Endothelial cell of umbilical vein (primary cell): Measurements from ENCODE around the gene CNTD1. TPM values are rescaled to one million over a fixed set of nuclear protein-coding genes. Genes with fewer than 3 reads are reported as not detected.

ENCODE experiments used
- BruUV-seq: library from RNA; stranded (reverse); fragments of 400-500 nt; replicated peaks from 2 replicates; lab custom pipeline; 2021; lab: Mats Ljungman, UMichigan
- CTCF ChIA-PET: fragments of 300-600, 350-600 bp; sonication (Branson Sonifier 250); formaldehyde crosslinking; loops from one replicate; lab custom pipeline; 2021; ENCODE audit warnings: antibody characterized with exemption, inconsistent platforms; lab: Charles Lee
- POLR2A ChIA-PET: fragments of 300-600, 350-600 bp; sonication (Branson Sonifier 250); formaldehyde crosslinking; loops from one replicate; lab custom pipeline; 2021; ENCODE audit warnings: antibody characterized with exemption, inconsistent platforms; lab: Charles Lee
- DNase-seq: peaks from one replicate; pipeline ENCODE4 v3.0.0-alpha.2; 2011; ENCODE audit warnings: low read depth, low spot score
- FAIRE-seq: peaks from 2 replicates; lab custom pipeline; 2011; peaks lifted over from hg19 to GRCh38; lab: Jason Lieb, UNC
- H2AFZ ChIP-seq: 2 replicates; pipeline ENCODE4 v1.6.0; 2012; ENCODE audit warnings: low read depth, low read length, control low read depth, inconsistent platforms
- H3K27ac ChIP-seq: 2 replicates; pipeline ENCODE4 v1.5.1; 2011; ENCODE audit warnings: low read depth, mild to moderate bottlenecking, control low read depth, low read length, moderate library complexity; ENCODE audit not compliant: insufficient read depth
- H3K27me3 ChIP-seq, 2 experiments: 2 replicates each; pipeline versions ENCODE4 v1.6.0 to v1.6.1; 2011; ENCODE audit warnings: low read length in 2 of 2, mixed read lengths in 1 of 2; ENCODE audit not compliant: control insufficient read depth in 2 of 2, insufficient read depth in 2 of 2
- H3K36me3 ChIP-seq, 2 experiments: 2 replicates in 1 of 2; 3 replicates in 1 of 2; pipeline ENCODE4 v1.5.1; 2011; ENCODE audit warnings: low read length in 2 of 2, mild to moderate bottlenecking in 1 of 2, moderate library complexity in 1 of 2; ENCODE audit not compliant: control insufficient read depth in 2 of 2, insufficient read depth in 2 of 2; ENCODE audit errors: extremely low read depth in 1 of 2
- H3K4me1 ChIP-seq: 3 replicates; pipeline ENCODE4 v1.5.1; 2011; ENCODE audit warnings: mild to moderate bottlenecking, low read length; ENCODE audit not compliant: control insufficient read depth, insufficient read depth; ENCODE audit errors: extremely low read depth
- H3K4me2 ChIP-seq: 2 replicates; pipeline ENCODE4 v1.6.1; 2011; ENCODE audit warnings: low read length, control low read depth, mixed read lengths; ENCODE audit not compliant: insufficient read depth
- H3K4me3 ChIP-seq, 3 experiments: fragments of 200-600 bp in 1 of 3; sonication (generic), shearing (Covaris generic) in 1 of 3; replicated peaks in 1 of 3; 2 replicates each; pipeline ENCODE4 v1.5.1; 2011 to 2016; ENCODE audit warnings: control low read depth in 3 of 3, low read length in 3 of 3, mild to moderate bottlenecking in 2 of 3, inconsistent platforms in 1 of 3, low read depth in 1 of 3, moderate library complexity in 1 of 3; ENCODE audit not compliant: insufficient read depth in 1 of 3
- H3K79me2 ChIP-seq: 2 replicates; pipeline ENCODE4 v1.6.0; 2012; ENCODE audit warnings: low read length, inconsistent platforms; ENCODE audit not compliant: control insufficient read depth, insufficient read depth
- H3K9ac ChIP-seq: replicated peaks from 2 replicates; pipeline ENCODE3; 2011; ENCODE audit warnings: low read length, control low read depth; ENCODE audit not compliant: insufficient read depth; ENCODE audit errors: extremely low read depth
- H3K9me1 ChIP-seq: replicated peaks from 3 replicates; pipeline ENCODE4 v1.6.0; 2011; ENCODE audit warnings: mild to moderate bottlenecking, low read length; ENCODE audit not compliant: control insufficient read depth, insufficient read depth; ENCODE audit errors: extremely low read depth
- H3K9me3 ChIP-seq: replicated peaks from 2 replicates; pipeline ENCODE4 v1.5.1; 2012; ENCODE audit warnings: low read length, inconsistent platforms; ENCODE audit not compliant: control insufficient read depth, insufficient read depth
- H4K20me1 ChIP-seq: replicated peaks from 2 replicates; pipeline ENCODE3; 2011; ENCODE audit warnings: mild to moderate bottlenecking, low read length; ENCODE audit not compliant: control insufficient read depth, insufficient read depth; ENCODE audit errors: extremely low read depth
- EZH2 ChIP-seq: IDR thresholded peaks from 2 replicates; pipeline ENCODE4 v1.6.1; 2012; ENCODE audit warnings: borderline replicate concordance, low read depth, mild to moderate bottlenecking, moderate library complexity, low read length, inconsistent platforms; ENCODE audit not compliant: severe bottlenecking
- FOS ChIP-seq: IDR thresholded peaks from 2 replicates; pipeline ENCODE4 v1.6.1; 2011; ENCODE audit warnings: mild to moderate bottlenecking, low read length, moderate library complexity, borderline replicate concordance; ENCODE audit not compliant: insufficient read depth
- GATA2 ChIP-seq: IDR thresholded peaks from 2 replicates; pipeline ENCODE4 v1.7.0; 2011; ENCODE audit warnings: low read depth, mild to moderate bottlenecking, moderate library complexity, mixed read lengths, low read length; ENCODE audit not compliant: insufficient read length, insufficient read depth
- JUN ChIP-seq: IDR thresholded peaks from 2 replicates; pipeline ENCODE4 v1.6.1; 2011; ENCODE audit warnings: borderline replicate concordance, low read depth; ENCODE audit not compliant: insufficient read length, insufficient read depth
- MYC ChIP-seq: IDR thresholded peaks from one replicate; pipeline ENCODE4 v1.6.1; 2011; ENCODE audit warnings: mild to moderate bottlenecking, low read depth, low read length
- POLR2A ChIP-seq: IDR thresholded peaks from 2 replicates; pipeline ENCODE4 v1.6.1; 2012; ENCODE audit warnings: low read depth, mild to moderate bottlenecking, control low read depth, low read length
- POLR2AphosphoS5 ChIP-seq: IDR thresholded peaks from 2 replicates; pipeline ENCODE4 v1.6.1; 2012; ENCODE audit warnings: low read depth, mild to moderate bottlenecking, control low read depth, low read length, moderate library complexity; ENCODE audit not compliant: insufficient read depth
- dilution Hi-C: fragments of 300-500 bp; cut with MboI; formaldehyde crosslinking; loops from one replicate; pipeline ENCODE4 v1.15.0; 2019; ENCODE audit warnings: low sequenced_read_pairs; ENCODE audit not compliant: extremely low pct_ligation_motif_present
- intact Hi-C: fragments of 100-400 bp; cut with micrococcal nuclease; formaldehyde crosslinking; loops from one replicate; pipeline ENCODE4 v1.10.0; 2022
- polyA plus RNA-seq, 4 experiments: library from polyadenylated mRNA; depleted of rRNA in 3 of 4; stranded (reverse) in 3 of 4; unstranded in 1 of 4; fragments of >200 nt; gene quantifications; 2 replicates each; pipeline versions ENCODE4 v1.2.1 to v1.2.3, GENCODE V29; 2011 to 2012; ENCODE audit warnings: missing spikeins in 1 of 4
- total RNA-seq: library from RNA; stranded (reverse); gene quantifications from 2 replicates; pipeline ENCODE4 v1.2.3, GENCODE V29; 2021
- TF ChIP-seq, protein P1 (sequence below): IDR thresholded peaks from 2 replicates; pipeline ENCODE4 v1.6.1; 2011; ENCODE audit not compliant: insufficient read depth, insufficient read length
- TF ChIP-seq, protein P2 (sequence below), 2 donors: IDR thresholded peaks; 1 replicate in 1 of 2; 2 replicates in 1 of 2; pipeline ENCODE4 v1.5.1; 2011; ENCODE audit warnings: low read length in 2 of 2, mild to moderate bottlenecking in 2 of 2, moderate library complexity in 2 of 2, control low read depth in 1 of 2, inconsistent platforms in 1 of 2, low read depth in 1 of 2; ENCODE audit not compliant: insufficient read depth in 1 of 2; ENCODE audit errors: extremely low read depth in 1 of 2

CNTD1 gene
- total and polyA plus RNA-seq, 2 donors (not counting 3 experiments of a cell fraction or from before 2014, with no cell fraction given), result not detected

DNA sequence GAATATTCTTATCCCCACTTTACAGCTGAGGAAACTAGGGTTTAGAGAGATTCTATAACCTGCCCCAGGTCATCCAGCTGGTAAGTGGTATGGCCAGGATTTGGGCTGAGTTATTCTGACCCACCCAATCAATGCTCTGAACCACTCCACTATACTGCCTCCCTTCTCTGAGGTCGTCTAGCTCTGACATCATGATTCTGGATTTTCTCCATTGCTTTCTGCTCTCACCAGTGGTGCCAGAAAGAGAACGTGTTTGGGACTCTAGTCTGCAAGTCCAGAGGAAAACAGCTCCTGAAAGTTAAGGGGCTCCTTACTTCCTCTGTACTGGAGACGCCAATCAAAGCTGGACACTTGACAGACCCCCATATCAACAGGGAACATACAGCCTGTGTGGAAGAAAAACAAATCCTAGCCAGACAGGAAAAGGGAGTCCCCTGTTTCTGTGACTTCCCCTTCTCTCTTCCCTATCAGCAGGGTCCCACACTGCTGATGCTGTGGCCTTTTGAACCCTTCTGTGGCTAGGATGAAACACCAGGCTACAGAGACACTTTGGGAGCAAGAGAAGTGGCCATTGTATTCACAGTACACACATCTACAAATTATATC is 47.8 kb upstream of the CNTD1 start:
- H3K36me3 ChIP-seq, result no peaks in the 10 kb centered on the region
- no peaks in the 10 kb centered on the region for H3K27me3 ChIP-seq
- H3K4me3 ChIP-seq, result no peak overlapping the region
- H3K9ac ChIP-seq, result no peak overlapping the region
- no peaks in the 10 kb centered on the region for H3K9me1 ChIP-seq
- no peaks in the 10 kb centered on the region for H4K20me1 ChIP-seq
- FAIRE-seq, result peak; percentile 28
- H3K9me3 ChIP-seq, result no peaks in the 10 kb centered on the region
- TF ChIP-seq POLR2AphosphoS5 (no peak), EZH2 (no peak)
- no peak overlapping the region for H3K27ac ChIP-seq
- peak; percentile 76 for DNase-seq
- no TSS peak for BruUV-seq
- dilution Hi-C loops (no loop called here), intact Hi-C loops (no loop called here)
- ChIA-PET CTCF (interaction anchor here (1.2 to 5.9 kb wide), 4 partner anchors 12 to 73 kb away, joined by 3 to 55 read pairs (median 4); partner anchors contain the start of gene BECN1), POLR2A (no interaction called here)
- H3K79me2 ChIP-seq, result no peaks in the 10 kb centered on the region
- no peak overlapping the region for H2AFZ ChIP-seq
- H3K4me2 ChIP-seq, result no peak overlapping the region
- H3K4me1 ChIP-seq, result peaks cover 5% of the 10 kb centered on the region

DNA sequence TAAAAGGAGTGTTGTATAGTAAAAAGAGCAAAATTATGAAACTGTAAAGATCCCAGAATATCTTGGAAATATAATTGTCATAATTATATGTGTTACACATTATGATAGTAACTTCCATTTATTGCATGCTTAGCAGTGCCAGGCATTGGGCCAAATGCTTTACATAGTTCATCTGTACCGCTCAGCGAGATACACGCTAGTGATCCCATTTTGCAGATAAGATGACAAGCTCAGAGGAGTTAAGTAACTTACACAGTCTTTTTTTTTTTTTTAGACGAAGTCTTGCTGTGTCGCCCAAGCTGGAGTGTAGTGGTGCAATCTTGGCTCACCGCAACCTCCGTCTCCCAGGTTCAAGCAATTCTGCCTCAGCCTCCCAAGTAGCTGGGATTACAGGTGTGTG is 47.0 kb upstream of the CNTD1 start:
- Histone ChIP-seq H3K9me3 (no peaks in the 10 kb centered on the region), H3K27me3 (no peaks in the 10 kb centered on the region), H4K20me1 (no peaks in the 10 kb centered on the region), H3K4me2 (no peak overlapping the region), H3K27ac (no peak overlapping the region), H3K4me3 (no peak overlapping the region), H3K9ac (no peak overlapping the region), H3K79me2 (no peaks in the 10 kb centered on the region), H3K9me1 (no peaks in the 10 kb centered on the region), H3K36me3 (no peaks in the 10 kb centered on the region), H2AFZ (no peak overlapping the region), H3K4me1 (peaks cover 5% of the 10 kb centered on the region)
- ChIA-PET POLR2A (no interaction called here), CTCF (interaction anchor here (0.6 to 1.7 kb wide), 2 partner anchors 73 to 91 kb away, joined by 3 to 5 read pairs; partner anchors contain the start of gene BECN1)
- dilution Hi-C loops, result no loop called here
- BruUV-seq, result no TSS peak
- DNase-seq (no peak), FAIRE-seq (no peak)
- intact Hi-C loops, result no loop called here
- TF ChIP-seq, protein P1, sequence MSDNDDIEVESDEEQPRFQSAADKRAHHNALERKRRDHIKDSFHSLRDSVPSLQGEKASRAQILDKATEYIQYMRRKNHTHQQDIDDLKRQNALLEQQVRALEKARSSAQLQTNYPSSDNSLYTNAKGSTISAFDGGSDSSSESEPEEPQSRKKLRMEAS, result no peak
- TF ChIP-seq POLR2AphosphoS5, result no peak
- no peak for TF ChIP-seq MYC
- TF ChIP-seq, protein P2, sequence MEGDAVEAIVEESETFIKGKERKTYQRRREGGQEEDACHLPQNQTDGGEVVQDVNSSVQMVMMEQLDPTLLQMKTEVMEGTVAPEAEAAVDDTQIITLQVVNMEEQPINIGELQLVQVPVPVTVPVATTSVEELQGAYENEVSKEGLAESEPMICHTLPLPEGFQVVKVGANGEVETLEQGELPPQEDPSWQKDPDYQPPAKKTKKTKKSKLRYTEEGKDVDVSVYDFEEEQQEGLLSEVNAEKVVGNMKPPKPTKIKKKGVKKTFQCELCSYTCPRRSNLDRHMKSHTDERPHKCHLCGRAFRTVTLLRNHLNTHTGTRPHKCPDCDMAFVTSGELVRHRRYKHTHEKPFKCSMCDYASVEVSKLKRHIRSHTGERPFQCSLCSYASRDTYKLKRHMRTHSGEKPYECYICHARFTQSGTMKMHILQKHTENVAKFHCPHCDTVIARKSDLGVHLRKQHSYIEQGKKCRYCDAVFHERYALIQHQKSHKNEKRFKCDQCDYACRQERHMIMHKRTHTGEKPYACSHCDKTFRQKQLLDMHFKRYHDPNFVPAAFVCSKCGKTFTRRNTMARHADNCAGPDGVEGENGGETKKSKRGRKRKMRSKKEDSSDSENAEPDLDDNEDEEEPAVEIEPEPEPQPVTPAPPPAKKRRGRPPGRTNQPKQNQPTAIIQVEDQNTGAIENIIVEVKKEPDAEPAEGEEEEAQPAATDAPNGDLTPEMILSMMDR (IDR thresholded peaks at IDR 0.05; ENCODE audit: extremely low read depth in 1 of 2, insufficient read depth in 1 of 2, low read depth in 1 of 2, low read length in 2 of 2), result no peak
- no peak for TF ChIP-seq JUN
- TF ChIP-seq FOS, result no peak
- no peak for TF ChIP-seq GATA2
- no peak for TF ChIP-seq EZH2
- no peak for TF ChIP-seq POLR2A
